Activated CD4-positive, alpha-beta T cell treated with anti-CD3 and anti-CD28 coated beads, Interleukin-2, Interleukin-4, amounts not matched to agents 100 ng/mL and 50 ng/mL, durations not matched to agents 16 hours and 8 hours (primary cell): ENCODE measurements around the gene MYO10.
"Not testable (repeated sequence)": the region's sequence is repeated elsewhere in the genome, so short reads cannot be mapped to it uniquely, and the experiment has no call there.

ENCODE experiments used
- DNase-seq: peaks from one replicate; pipeline ENCODE4 v3.0.0-alpha.2; 2020; ENCODE audit warnings: low spot score

Gene MYO10

GRCh38 chr5:16862777-16863176 lies 73.3 kb downstream of the MYO10 start:
- DNase-seq = no peak

GRCh38 chr5:16859346-16859745 lies 76.7 kb downstream of the MYO10 start:
- no peak for DNase-seq

GRCh38 chr5:16858151-16858550 lies 77.9 kb downstream of the MYO10 start:
- no peak for DNase-seq

GRCh38 chr5:16857635-16858034 lies 78.5 kb downstream of the MYO10 start:
- no peak for DNase-seq

GRCh38 chr5:16856531-16856930 lies 79.6 kb downstream of the MYO10 start:
- no peak for DNase-seq

- no peak for DNase-seq
Observed at GRCh38 chr5:16855898-16856297, 80.2 kb downstream of the MYO10 start.

- no peak for DNase-seq
Observed at GRCh38 chr5:16855485-16855884, 80.6 kb downstream of the MYO10 start.

- DNase-seq = no peak
Observed at GRCh38 chr5:16854351-16854750, 81.7 kb downstream of the MYO10 start.

- no peak for DNase-seq
Observed at GRCh38 chr5:16853518-16853917, 82.6 kb downstream of the MYO10 start.

GRCh38 chr5:16852251-16853005 lies 83.7 kb downstream of the MYO10 start:
- no peak for DNase-seq

- no peak for DNase-seq
Observed at GRCh38 chr5:16849775-16850174, 86.3 kb downstream of the MYO10 start.

GRCh38 chr5:16849181-16849580 lies 86.9 kb downstream of the MYO10 start:
- DNase-seq = no peak

GRCh38 chr5:16844952-16845351 lies 91.1 kb downstream of the MYO10 start:
- no peak for DNase-seq

GRCh38 chr5:16842896-16843295 lies 93.2 kb downstream of the MYO10 start:
- DNase-seq = no peak

- DNase-seq = no peak
Observed at GRCh38 chr5:16841416-16841815, 94.7 kb downstream of the MYO10 start.

GRCh38 chr5:16837305-16837704 lies 98.8 kb downstream of the MYO10 start:
- no peak for DNase-seq

- DNase-seq = no peak
Observed at GRCh38 chr5:16834029-16834428, 102.1 kb downstream of the MYO10 start.

GRCh38 chr5:16831326-16831725 lies 104.8 kb downstream of the MYO10 start:
- not testable (repeated sequence) for DNase-seq

- DNase-seq = no peak
Observed at GRCh38 chr5:16827755-16828154, 108.3 kb downstream of the MYO10 start.

- no peak for DNase-seq
Observed at GRCh38 chr5:16826379-16827125, 109.5 kb downstream of the MYO10 start.

GRCh38 chr5:16819522-16820167 lies 116.4 kb downstream of the MYO10 start:
- no peak for DNase-seq

- no peak for DNase-seq
Observed at GRCh38 chr5:16815432-16815831, 120.7 kb downstream of the MYO10 start.

- no peak for DNase-seq
Observed at GRCh38 chr5:16812911-16813310, 123.2 kb downstream of the MYO10 start.
